Pons (tissue), 1 donor: ENCODE results near the gene HLA-DOA.

Experiments
- DNase-seq: peaks from one replicate; pipeline ENCODE4 v3.0.0-alpha.2; 2016; ENCODE audit warnings: low spot score

HLA-DOA gene

DNA sequence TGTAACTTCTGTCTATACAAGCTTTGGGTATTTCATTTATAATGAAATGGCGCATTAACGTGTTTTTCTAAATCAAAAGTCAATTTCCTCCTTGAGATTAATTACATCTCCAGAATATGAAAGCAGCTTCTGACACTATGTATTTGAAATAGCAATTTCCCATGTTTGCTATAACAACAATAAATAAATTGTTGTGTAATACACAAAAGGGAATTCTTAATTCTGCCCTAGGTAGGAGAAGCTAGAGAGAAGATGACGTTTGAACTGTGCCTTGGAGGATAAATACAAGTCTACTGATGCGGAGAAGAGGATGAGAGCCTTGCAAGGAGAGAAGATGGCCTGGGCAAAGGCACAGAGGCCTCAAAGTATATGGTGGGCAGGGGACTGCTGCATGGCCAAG lies 7.6 kb upstream of the HLA-DOA start:
- DNase-seq: no peak

DNA sequence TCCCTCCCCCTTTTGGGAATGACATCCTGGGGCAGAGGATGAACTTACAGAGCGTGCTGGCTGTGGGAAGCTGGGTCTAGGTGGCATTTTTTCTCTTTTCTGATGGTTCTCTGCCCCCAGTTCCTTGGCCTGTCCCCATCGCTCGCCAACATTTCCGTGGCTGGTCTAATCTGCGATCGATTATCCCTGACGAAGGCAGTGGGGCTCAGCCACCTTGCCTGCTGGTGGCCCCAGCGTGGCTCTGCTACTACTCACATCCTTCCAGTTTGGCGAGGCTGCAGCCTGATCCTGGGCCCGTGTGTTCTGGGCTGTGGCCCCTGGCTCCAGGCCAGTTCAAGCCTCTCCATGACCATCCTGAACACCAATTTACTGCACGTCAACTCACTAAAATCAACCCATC lies 6.4 kb upstream of the HLA-DOA start:
- DNase-seq: no peak

DNA sequence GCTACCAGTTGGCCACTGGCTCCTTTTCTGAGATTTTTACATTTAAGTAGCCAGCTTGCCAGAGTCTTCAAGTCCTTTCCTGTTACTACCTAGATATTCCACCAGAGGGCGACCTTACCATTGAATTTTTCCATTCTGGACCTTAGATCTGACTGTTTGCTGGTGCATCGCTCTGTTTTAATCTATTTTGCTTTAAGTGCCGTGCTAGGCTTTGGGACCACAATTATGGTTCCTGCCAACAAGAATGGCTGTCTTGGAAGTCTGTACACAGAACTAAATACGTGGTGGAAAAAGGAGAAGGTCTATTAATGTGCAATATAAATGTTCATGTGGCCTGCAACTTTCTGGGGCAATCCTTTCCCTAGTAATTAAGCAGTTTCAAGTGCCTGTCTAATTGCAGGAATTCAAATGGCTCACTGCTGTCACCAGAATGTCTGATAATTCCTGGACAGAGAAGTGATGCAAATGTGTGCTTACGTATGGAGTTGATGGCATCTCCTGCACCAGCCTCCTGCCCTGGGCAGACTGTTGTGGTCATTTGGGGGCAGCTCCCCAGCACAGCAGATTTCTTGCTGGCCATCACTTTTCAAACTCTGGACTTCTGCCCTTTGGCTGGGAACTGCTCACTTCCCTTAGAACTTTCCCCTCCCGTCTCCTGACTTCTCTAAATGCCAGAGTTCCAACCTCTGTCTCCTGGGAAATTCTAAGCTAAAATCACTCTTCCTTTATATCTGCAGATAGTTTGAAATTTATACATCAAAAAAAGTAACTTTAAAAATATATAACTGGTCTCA lies 5.6 kb upstream of the HLA-DOA start:
- DNase-seq: peak; percentile 89

DNA sequence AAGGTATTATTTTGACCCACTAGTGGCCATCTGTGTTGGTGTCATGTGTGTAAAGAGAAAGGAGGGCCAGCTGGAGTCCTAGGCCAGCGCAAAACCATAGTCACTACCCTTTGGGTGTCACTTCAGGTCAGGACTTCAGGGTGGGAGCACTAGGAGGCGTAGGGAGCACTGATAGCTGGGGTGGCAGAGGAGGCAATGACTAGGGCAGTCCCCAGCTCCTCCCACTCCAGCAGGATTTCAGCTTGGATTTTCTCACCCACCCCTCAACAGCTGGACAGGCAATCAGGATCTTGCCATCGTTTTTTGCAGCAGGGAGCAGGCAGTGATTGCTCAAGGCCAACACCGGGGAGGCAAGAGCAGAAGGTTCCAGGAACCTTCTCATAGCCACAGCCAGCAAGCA lies 4.2 kb upstream of the HLA-DOA start:
- no peak for DNase-seq

DNA sequence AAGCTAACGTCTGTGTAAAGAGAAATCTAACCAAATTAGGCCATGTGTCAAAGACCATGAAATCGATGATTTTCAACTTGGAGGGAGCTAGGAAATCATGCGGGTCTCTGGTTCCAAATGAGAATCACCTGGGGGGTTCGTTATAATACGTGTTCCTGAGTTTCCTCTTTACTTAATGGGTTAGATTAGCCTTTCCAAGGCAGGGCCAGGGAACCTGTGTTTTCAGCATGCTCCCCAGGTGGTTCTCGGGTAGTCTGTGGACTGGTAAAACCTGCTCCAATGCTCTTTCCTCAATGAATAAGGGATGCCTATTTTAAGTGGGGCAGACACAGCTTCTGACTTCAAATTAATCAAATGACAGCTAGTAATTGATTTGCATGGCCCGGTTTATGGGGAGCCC lies 965 bp upstream of the HLA-DOA start:
- no peak for DNase-seq

DNA sequence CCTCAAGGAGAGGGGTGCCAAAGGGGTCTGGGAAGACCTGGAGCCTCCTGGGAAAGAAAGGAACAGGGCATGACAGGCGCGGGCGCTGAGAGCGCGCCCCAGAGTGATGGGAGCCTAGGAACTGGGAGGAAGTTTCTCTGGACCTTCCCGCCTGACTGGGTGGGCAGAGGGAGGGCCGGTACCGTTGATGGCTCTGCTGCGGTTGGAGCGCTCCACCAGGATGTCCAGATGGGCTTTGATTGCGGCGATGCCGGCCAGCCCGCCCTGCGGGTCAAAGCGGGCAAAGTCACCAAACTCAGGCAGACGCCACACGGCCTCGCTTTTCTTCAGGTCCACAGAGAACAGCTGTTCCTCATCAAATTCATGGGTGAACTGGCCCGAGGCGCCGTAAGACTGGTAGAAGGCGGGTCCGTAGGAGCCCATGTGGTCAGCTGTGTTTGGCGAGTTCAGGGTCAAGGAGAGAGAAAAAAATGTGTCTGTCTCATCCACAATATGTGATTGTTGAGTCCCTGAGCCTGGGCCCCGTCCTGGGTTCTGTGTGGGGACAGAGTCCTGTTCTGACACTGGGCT lies 1.5 kb downstream of the HLA-DOA start:
- no peak for DNase-seq

DNA sequence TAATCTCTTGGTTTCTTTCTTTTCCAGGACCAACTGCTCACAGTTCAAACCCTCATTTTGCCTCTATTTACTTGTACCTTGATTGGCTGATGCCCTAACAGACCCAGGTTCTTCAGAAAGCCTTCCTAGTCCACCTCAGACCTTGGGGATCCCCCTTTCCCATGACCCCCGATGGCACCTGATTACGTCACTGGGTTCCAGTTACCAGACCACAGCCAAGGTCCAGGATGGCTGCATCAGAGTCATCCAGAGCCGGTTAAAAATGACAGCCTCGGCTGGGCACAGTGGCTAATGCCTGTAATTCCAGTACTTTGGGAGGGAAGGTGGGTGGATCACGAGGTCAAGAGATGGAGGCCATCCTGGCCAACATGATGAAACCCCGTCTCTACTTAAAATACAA lies 4.5 kb downstream of the HLA-DOA start:
- DNase-seq: no peak

DNA sequence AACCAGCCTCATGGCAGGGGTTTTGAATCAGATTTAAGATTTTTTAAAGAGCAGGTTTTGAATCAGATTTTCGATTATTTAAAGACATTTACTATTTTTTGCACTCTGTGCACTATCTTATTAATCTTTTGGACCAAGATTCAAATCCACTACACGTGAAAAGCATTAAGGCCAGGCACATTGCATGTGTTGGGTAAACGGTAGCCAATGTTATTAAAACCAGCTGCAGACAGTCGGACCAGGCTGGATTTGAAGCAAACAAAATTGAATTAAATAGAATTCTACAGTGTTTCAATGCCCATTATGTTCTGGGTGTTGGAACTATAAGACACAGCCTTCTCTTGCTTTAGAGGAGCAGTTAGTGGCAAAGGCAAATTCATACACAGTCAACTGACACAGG lies 7.7 kb downstream of the HLA-DOA start:
- no peak for DNase-seq

DNA sequence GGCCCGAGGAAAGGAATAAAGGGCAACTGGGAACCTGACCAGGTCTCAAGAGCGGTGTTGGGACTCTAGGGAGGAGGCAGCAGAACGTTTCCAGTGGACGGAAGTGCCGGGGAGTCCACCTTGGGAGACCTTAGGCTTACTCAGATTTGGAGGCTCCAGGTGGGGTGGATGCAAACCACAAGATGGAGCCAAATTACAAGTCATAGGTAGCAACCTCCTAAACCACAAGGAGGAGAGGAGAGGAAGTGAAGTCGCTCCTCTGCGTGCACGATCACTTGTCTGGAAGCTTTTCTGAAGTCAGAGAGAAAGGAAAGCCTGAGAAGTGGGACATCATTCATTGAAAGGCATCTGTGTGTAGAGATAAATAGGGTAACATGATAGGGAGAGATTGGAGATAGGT lies 9.3 kb downstream of the HLA-DOA start:
- no peak for DNase-seq

DNA sequence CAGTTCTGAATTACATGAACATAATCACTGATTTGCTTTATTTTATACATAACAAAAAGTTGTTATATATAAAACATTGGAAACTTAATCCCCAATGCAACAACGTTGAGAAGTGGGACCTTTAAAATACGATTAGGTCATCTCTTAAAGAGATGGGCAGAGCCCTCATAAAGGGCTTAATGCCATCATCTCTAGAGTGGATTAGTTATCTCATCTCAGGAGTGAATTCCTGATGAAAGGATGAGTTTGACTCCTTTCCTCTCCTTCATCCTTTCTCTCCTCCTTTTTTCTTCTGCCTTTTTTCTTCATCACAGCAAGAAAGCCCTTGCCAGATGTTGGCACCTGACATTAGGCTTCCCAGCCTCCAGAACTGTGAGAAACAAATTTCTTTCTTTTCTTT lies 13.9 kb downstream of the HLA-DOA start:
- DNase-seq: no peak

DNA sequence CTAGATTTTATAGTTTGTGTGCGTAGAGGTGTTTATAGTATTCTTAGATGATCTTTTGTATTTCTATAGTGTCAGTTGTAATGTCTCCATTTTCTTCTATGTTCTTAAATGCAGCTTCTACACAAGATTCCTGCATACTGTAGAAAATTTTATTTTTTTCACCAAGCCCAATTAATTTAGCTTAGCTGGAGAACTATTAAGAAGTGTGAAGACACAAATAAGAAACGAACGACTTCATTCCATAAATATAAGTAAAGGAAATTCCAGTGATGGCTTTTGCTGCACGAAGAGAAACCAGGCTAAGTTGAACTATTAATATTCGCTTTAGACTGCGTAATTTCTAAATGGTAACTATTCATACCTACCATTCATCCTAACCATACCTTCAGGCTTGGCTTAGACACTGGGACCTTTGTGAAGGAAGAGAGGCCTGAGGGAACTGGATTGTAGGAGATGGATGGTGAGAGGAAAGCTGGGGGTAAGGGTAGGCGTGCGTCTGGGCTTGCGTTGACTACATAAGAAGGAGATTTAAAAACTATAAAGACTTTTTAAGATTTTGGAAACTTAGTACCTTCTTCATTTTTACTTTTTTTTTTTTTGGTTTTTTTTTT lies 15.9 kb downstream of the HLA-DOA start:
- DNase-seq: no peak

DNA sequence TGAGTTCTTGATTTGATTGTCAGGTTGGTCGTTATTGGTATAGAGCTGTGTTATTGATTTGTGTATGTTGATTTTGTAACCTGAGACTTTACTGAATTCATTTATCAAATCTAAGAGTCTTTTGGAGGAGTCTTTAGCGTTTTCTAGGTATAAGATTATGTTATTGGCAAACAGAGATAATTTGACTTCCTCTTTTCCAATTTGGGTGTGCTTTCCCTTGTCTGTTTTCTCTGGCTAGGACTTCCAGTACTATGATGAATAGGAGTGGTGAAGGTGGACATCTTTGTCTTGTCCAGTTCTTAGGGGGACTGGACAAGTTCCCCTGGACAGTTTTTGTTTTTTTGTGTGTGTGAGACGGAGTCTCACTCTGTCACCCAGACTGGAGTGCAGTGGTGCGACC lies 17.4 kb downstream of the HLA-DOA start:
- no peak for DNase-seq

DNA sequence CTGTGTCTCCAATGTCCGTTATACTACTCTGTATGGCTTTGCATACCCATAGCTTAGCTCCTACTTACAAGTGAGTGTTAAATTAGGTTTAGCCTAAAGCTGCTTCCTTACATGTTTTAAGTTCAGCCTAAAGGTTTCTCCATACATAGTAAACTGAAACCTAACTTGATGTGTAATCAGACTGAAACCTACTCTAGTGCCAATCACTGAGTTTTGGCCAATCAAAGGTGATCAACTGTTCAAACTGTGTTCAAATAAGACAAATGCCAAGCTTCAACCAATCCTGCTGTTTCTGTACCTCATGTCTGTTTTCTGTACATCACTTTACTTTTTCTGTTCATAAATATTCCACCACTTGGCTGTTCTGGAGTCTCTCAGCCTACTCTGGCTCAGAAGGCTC lies 20.0 kb downstream of the HLA-DOA start:
- no peak for DNase-seq

DNA sequence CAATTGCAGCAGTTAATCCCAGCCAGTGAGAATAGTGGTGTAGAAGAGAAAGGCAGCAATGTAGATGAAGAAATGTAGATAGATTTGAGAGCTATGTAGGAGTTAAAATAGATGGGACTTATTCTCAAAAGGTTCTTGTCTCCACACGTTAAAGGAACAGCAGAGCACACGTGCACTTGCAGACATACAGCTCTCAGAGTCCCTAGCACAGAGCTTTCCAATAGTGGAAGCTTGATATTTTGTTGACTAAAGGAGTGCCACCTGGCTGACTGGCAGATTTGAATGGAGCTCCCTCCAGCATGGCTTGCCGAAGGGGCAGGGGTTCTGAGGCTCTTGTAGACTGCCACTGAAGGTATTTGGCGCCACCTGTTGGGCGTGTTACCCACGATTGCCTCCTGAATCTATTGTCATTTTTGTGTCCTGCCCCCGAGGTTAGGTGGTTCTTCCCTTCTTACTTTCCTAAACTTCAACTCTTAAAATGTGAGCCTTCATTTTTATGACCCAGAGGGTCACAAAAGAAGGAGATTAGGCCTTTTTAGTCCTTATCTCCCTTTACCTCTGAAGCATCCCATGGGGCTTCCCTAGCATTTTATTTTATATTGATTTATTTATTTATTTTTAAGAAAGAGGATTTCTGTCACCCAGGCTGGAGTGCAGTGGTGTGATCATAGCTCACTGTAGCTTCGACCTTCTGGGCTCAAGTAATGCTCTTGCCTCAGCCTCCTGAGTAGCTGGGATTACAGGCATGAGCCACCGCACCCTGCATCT lies 24.6 kb downstream of the HLA-DOA start:
- DNase-seq: peak; percentile 89

DNA sequence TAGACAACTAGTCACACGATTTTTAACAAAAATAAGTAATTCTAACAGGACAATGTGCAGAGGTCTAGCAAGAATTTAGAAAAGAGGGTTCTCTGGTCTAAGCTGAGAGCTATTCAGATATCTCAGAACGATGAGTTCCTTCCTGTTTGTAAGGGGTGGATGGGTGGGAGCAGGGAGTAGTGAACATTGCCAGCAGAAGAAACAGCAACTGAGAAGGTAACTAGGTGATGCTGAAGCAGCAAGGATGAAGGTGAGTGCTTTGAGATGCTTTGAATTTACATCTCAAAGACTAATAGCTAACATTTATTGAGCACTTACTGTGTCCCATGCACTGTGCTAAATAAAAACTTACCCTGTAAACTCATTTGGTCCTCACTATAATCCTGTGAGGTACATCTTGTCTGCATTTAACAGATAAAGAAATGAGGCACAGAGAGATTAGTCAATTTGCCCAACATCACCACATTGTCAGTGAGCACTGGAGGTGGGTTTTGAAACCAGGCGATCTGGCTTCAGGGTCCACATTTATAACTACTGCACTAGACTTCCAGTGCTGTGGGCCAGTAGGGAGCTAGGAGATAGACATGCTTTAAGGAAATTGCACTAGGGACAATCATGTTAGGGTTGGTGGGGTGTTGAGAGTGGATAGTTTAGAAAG lies 25.3 kb downstream of the HLA-DOA start:
- DNase-seq: no peak

DNA sequence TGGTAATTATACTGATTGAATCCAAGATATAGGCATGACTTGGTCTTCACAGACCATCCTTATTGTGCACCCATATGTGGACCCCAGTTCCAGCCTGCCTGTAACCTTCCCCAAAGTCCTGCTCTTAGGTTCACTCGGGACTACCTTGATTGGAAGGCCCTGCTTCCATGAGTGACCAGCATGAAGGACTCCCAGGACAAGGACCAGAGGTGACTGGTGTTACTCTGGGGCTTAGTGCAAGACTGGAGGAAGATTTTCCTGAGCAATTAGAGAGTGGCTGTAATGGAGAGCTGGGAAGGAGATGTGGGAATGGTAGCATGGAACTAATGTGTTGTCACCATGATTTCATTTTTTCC lies 25.9 kb downstream of the HLA-DOA start:
- no peak for DNase-seq

DNA sequence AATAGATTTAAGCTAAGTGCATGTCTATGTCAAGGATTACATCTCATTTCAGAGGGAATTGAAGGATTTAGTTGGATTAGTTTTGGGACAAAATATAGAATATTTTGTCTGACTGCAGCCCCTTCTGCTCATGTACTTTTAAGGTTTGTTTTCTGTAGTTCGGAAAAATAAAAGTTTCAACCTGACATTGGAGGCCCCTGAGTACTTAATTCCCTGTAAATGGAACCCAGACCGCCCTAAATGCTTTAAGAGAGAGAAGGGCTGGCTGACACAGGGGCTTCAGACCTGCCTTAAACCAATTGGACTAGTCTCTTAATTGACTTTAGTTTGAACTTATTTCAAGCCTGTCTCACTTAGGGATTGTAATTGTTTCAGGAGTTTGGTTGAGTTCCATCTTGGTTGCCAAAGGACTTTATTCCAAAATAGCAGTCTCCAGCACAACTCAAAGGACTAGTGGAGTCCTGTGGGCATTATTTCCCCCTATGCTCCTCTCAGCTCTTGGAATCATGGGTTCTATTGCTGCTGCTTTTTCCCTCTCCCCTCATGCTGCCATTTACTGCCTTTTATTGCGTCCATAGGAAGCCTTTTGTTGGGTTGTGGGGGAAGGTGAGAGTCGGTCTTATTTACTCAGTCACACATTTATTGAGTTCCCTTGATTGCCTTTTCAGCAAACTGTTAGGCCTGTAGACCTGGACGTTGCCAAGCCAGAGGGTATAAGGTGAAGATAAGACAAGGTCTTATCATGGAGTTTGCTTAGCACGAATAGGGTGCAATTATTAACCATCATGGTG lies 26.5 kb downstream of the HLA-DOA start:
- no peak for DNase-seq

DNA sequence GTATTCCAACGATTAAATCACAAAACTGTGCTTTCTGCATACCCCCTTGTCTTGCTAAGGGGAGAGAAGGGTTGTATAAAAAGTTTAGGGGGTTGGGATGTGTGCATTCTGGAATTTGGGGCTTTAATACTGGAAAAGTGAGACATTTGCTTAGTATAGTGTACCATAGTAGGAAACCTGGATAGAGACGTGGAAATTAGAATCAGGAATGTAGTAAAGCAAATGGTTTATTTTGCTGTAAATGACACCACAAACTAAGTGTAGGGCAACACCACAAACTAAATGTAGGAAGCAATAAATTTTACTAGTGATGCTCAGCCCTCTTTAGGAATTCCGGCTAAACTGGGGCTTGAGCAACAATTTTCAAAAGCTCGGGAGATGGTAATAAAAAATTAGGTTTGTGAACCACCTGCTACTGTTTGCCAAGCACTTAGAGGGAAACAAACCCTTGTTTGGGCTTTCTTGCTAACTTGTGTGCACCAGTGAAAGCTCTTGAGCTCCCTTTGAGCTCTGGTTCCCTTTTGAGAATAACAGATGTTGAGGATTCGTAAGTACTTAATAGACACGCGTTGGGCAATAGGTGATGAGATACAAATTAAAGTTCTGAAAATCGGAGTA lies 27.2 kb downstream of the HLA-DOA start:
- no peak for DNase-seq

DNA sequence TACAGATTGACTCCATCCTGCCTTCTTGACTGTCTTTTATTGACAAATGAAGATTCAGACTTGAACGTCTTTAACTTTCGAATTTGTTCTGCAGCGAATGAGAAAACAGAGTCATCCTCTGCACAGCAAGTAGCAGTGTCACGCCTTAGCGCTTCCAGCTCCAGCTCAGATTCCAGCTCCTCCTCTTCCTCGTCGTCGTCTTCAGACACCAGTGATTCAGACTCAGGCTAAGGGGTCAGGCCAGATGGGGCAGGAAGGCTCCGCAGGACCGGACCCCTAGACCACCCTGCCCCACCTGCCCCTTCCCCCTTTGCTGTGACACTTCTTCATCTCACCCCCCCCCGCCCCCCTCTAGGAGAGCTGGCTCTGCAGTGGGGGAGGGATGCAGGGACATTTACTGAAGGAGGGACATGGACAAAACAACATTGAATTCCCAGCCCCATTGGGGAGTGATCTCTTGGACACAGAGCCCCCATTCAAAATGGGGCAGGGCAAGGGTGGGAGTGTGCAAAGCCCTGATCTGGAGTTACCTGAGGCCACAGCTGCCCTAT lies 28.8 kb downstream of the HLA-DOA start:
- DNase-seq: no peak

DNA sequence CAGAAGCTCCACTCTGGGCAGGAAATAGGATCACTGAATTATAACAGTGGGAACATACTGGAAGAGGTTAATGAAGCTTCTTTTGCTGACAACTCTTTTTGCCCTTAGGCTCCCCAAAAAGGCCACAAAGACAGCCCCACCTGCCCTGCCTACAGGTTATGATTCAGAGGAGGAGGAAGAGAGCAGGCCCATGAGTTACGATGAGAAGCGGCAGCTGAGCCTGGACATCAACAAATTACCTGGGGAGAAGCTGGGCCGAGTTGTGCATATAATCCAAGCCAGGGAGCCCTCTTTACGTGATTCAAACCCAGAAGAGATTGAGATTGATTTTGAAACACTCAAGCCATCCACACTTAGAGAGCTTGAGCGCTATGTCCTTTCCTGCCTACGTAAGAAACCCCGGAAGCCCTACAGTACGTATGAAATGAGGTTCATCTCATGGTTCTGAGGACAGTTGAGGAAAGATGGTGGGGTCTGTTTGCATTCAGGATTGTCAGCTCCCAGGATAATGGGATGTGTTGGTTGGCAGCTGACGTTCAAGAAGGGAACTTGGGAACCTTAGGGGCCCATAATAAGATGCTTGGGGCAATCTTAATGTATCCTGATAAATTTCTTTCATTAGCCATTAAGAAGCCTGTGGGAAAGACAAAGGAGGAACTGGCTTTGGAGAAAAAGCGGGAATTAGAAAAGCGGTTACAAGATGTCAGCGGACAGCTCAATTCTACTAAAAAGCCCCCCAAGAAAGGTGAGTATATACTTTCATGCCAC lies 29.5 kb downstream of the HLA-DOA start:
- DNase-seq: no peak
